ENCODE results near the gene ELAVL2.

Gene ELAVL2

GRCh38 chr9:23824830-23825591, 1.0 kb downstream of the ELAVL2 start:
- Mint-ChIP-seq H3K27ac (no peak overlapping the region), H3K27me3 (ENCODE audit: low read depth) (peaks cover 17% of the 10 kb centered on the region), H3K4me3 (no peak overlapping the region), H3K4me1 (ENCODE audit: low read depth) (no peaks in the 10 kb centered on the region), H3K36me3 (ENCODE audit: low read depth) (no peaks in the 10 kb centered on the region), H3K9me3 (no peaks in the 10 kb centered on the region)

- no peak overlapping the region for H3K4me3 Mint-ChIP-seq
Measured at GRCh38 chr9:23823986-23824829, 1.8 kb downstream of the ELAVL2 start.

GRCh38 chr9:23823269-23823668, 2.8 kb downstream of the ELAVL2 start:
- Mint-ChIP-seq H3K27ac (no peak overlapping the region), H3K27me3 (ENCODE audit: low read depth) (peaks cover 18% of the 10 kb centered on the region), H3K9me3 (peaks cover 3% of the 10 kb centered on the region), H3K4me1 (ENCODE audit: low read depth) (no peaks in the 10 kb centered on the region), H3K36me3 (ENCODE audit: low read depth) (no peaks in the 10 kb centered on the region), H3K4me3 (no peak overlapping the region)

More at GRCh38 chr9:23823986-23824829, 1.8 kb downstream of the ELAVL2 start:
- Mint-ChIP-seq H3K27me3 (ENCODE audit: low read depth) (peaks cover 18% of the 10 kb centered on the region), H3K4me1 (ENCODE audit: low read depth) (no peaks in the 10 kb centered on the region), H3K27ac (no peak overlapping the region), H3K9me3 (peaks cover 3% of the 10 kb centered on the region), H3K36me3 (ENCODE audit: low read depth) (no peaks in the 10 kb centered on the region)

- no peaks in the 10 kb centered on the region for H3K36me3 Mint-ChIP-seq (ENCODE audit: low read depth)
- H3K9me3 Mint-ChIP-seq: peaks cover 3% of the 10 kb centered on the region
- H3K4me3 Mint-ChIP-seq: no peak overlapping the region
- peak overlapping the region; percentile 62 for H3K27ac Mint-ChIP-seq
- H3K27me3 Mint-ChIP-seq (ENCODE audit: low read depth): peaks cover 18% of the 10 kb centered on the region
- H3K4me1 Mint-ChIP-seq (ENCODE audit: low read depth): no peaks in the 10 kb centered on the region
Measured at GRCh38 chr9:23822261-23823169, 3.5 kb downstream of the ELAVL2 start.

- Mint-ChIP-seq H3K9me3 (peaks cover 3% of the 10 kb centered on the region), H3K4me3 (no peak overlapping the region), H3K36me3 (ENCODE audit: low read depth) (no peaks in the 10 kb centered on the region), H3K27me3 (ENCODE audit: low read depth) (peaks cover 18% of the 10 kb centered on the region), H3K4me1 (ENCODE audit: low read depth) (no peaks in the 10 kb centered on the region), H3K27ac (no peak overlapping the region)
Measured at GRCh38 chr9:23821375-23822181, 4.5 kb downstream of the ELAVL2 start.

- H3K27ac Mint-ChIP-seq: no peak overlapping the region
- H3K36me3 Mint-ChIP-seq (ENCODE audit: low read depth): no peaks in the 10 kb centered on the region
- no peak overlapping the region for H3K4me3 Mint-ChIP-seq
- H3K27me3 Mint-ChIP-seq (ENCODE audit: low read depth): peaks cover 18% of the 10 kb centered on the region
- H3K4me1 Mint-ChIP-seq (ENCODE audit: low read depth): no peaks in the 10 kb centered on the region
- peaks cover 3% of the 10 kb centered on the region for H3K9me3 Mint-ChIP-seq
Measured at GRCh38 chr9:23820451-23821374, 5.3 kb downstream of the ELAVL2 start.

GRCh38 chr9:23819403-23819802, 6.6 kb downstream of the ELAVL2 start:
- H3K4me3 Mint-ChIP-seq: no peak overlapping the region
- peaks cover 18% of the 10 kb centered on the region for H3K27me3 Mint-ChIP-seq (ENCODE audit: low read depth)
- H3K27ac Mint-ChIP-seq: no peak overlapping the region
- H3K4me1 Mint-ChIP-seq (ENCODE audit: low read depth): no peaks in the 10 kb centered on the region
- no peaks in the 10 kb centered on the region for H3K36me3 Mint-ChIP-seq (ENCODE audit: low read depth)
- peaks cover 3% of the 10 kb centered on the region for H3K9me3 Mint-ChIP-seq

GRCh38 chr9:23814243-23814642, 11.8 kb downstream of the ELAVL2 start:
- Mint-ChIP-seq H3K4me3 (no peak overlapping the region), H3K4me1 (ENCODE audit: low read depth) (no peaks in the 10 kb centered on the region), H3K27me3 (ENCODE audit: low read depth) (no peaks in the 10 kb centered on the region), H3K36me3 (ENCODE audit: low read depth) (no peaks in the 10 kb centered on the region), H3K9me3 (peaks cover 5% of the 10 kb centered on the region), H3K27ac (no peak overlapping the region)

GRCh38 chr9:23812673-23813072, 13.4 kb downstream of the ELAVL2 start:
- Mint-ChIP-seq H3K4me1 (ENCODE audit: low read depth) (no peaks in the 10 kb centered on the region), H3K4me3 (no peak overlapping the region), H3K27me3 (ENCODE audit: low read depth) (no peaks in the 10 kb centered on the region), H3K9me3 (peaks cover 5% of the 10 kb centered on the region), H3K36me3 (ENCODE audit: low read depth) (no peaks in the 10 kb centered on the region), H3K27ac (no peak overlapping the region)

- no peaks in the 10 kb centered on the region for H3K36me3 Mint-ChIP-seq (ENCODE audit: low read depth)
- H3K9me3 Mint-ChIP-seq: peaks cover 5% of the 10 kb centered on the region
- H3K27me3 Mint-ChIP-seq (ENCODE audit: low read depth): no peaks in the 10 kb centered on the region
- H3K27ac Mint-ChIP-seq: no peak overlapping the region
- H3K4me3 Mint-ChIP-seq: no peak overlapping the region
- H3K4me1 Mint-ChIP-seq (ENCODE audit: low read depth): no peaks in the 10 kb centered on the region
Measured at GRCh38 chr9:23811633-23812032, 14.4 kb downstream of the ELAVL2 start.

GRCh38 chr9:23803216-23803615, 22.8 kb downstream of the ELAVL2 start:
- no peaks in the 10 kb centered on the region for H3K4me1 Mint-ChIP-seq (ENCODE audit: low read depth)
- no peak overlapping the region for H3K4me3 Mint-ChIP-seq
- no peak overlapping the region for H3K27ac Mint-ChIP-seq
- H3K36me3 Mint-ChIP-seq (ENCODE audit: low read depth): no peaks in the 10 kb centered on the region
- H3K9me3 Mint-ChIP-seq: no peaks in the 10 kb centered on the region
- H3K27me3 Mint-ChIP-seq (ENCODE audit: low read depth): no peaks in the 10 kb centered on the region

- no peaks in the 10 kb centered on the region for H3K36me3 Mint-ChIP-seq (ENCODE audit: low read depth)
- no peaks in the 10 kb centered on the region for H3K4me1 Mint-ChIP-seq (ENCODE audit: low read depth)
- H3K4me3 Mint-ChIP-seq: no peak overlapping the region
- no peak overlapping the region for H3K27ac Mint-ChIP-seq
- no peaks in the 10 kb centered on the region for H3K27me3 Mint-ChIP-seq (ENCODE audit: low read depth)
- H3K9me3 Mint-ChIP-seq: no peaks in the 10 kb centered on the region
Measured at GRCh38 chr9:23801523-23801922, 24.5 kb downstream of the ELAVL2 start.

GRCh38 chr9:23799521-23799920, 26.5 kb downstream of the ELAVL2 start:
- Mint-ChIP-seq H3K27ac (no peak overlapping the region), H3K9me3 (peaks cover 3% of the 10 kb centered on the region), H3K27me3 (ENCODE audit: low read depth) (no peaks in the 10 kb centered on the region), H3K36me3 (ENCODE audit: low read depth) (no peaks in the 10 kb centered on the region), H3K4me3 (no peak overlapping the region), H3K4me1 (ENCODE audit: low read depth) (no peaks in the 10 kb centered on the region)

Measured in T-helper 1 cell treated with Interleukin-12 subunit alpha and Interleukin-12 subunit beta and Interleukin-4 antibody, amounts not matched to agents 30 μg/mL and 1 μg/mL, for 36 hours (primary cell).